PFSK-1 (cell line): ENCODE results near the gene ZFYVE21.

Experiments
- FOXP2 ChIP-seq: optimal IDR thresholded peaks from 2 replicates; pipeline ENCODE3; 2011; ENCODE audit warnings: borderline replicate concordance, control low read depth, inconsistent platforms; ENCODE audit not compliant: insufficient read depth; ENCODE audit errors: extremely low read length, extremely low read depth
- POLR2AphosphoS5 ChIP-seq: IDR thresholded peaks from 2 replicates; pipeline ENCODE4 v1.6.1; 2012; ENCODE audit warnings: low read depth, mild to moderate bottlenecking, control low read depth, low read length, moderate library complexity
- REST ChIP-seq, 2 experiments: IDR thresholded peaks; 2 replicates each; pipeline versions ENCODE4 v1.6.1 to v1.8.0; 2011 to 2012; ENCODE audit warnings: low read depth in 2 of 2, low read length in 2 of 2, control low read depth in 1 of 2, inconsistent platforms in 1 of 2, mild to moderate bottlenecking in 1 of 2, moderate library complexity in 1 of 2; ENCODE audit not compliant: insufficient read depth in 1 of 2
- SIN3A ChIP-seq: IDR thresholded peaks from 2 replicates; pipeline ENCODE4 v1.6.1; 2012; ENCODE audit warnings: mild to moderate bottlenecking, low read length, moderate library complexity, borderline replicate concordance; ENCODE audit not compliant: insufficient read depth
- TAF1 ChIP-seq: IDR thresholded peaks from 2 replicates; pipeline ENCODE4 v1.6.1; 2012; ENCODE audit warnings: low read length, control low read depth, borderline replicate concordance; ENCODE audit not compliant: insufficient read depth

The ZFYVE21 gene

GRCh38 chr14:103676881-103677675, 38.5 kb upstream of the ZFYVE21 start:
- no peak for TF ChIP-seq SIN3A
- TF ChIP-seq POLR2AphosphoS5: no peak
- TF ChIP-seq FOXP2: no peak
- no peak for TF ChIP-seq TAF1
- no peak for TF ChIP-seq REST (IDR thresholded peaks at IDR 0.05; ENCODE audit: insufficient read depth in 1 of 2, low read depth in 2 of 2, low read length in 2 of 2)

- no peak for TF ChIP-seq SIN3A
Measured at GRCh38 chr14:103679351-103679750, 36.3 kb upstream of the ZFYVE21 start.

GRCh38 chr14:103680491-103681231, 34.9 kb upstream of the ZFYVE21 start:
- no peak for TF ChIP-seq SIN3A
- no peak for TF ChIP-seq REST (IDR thresholded peaks at IDR 0.05; ENCODE audit: insufficient read depth in 1 of 2, low read depth in 2 of 2, low read length in 2 of 2)
- no peak for TF ChIP-seq FOXP2
- TF ChIP-seq TAF1: no peak
- no peak for TF ChIP-seq POLR2AphosphoS5

GRCh38 chr14:103683139-103683538, 32.5 kb upstream of the ZFYVE21 start:
- no peak for TF ChIP-seq SIN3A
- no peak for TF ChIP-seq POLR2AphosphoS5
- no peak for TF ChIP-seq REST (IDR thresholded peaks at IDR 0.05; ENCODE audit: insufficient read depth in 1 of 2, low read depth in 2 of 2, low read length in 2 of 2)
- TF ChIP-seq TAF1: no peak
- no peak for TF ChIP-seq FOXP2

GRCh38 chr14:103684471-103684870, 31.1 kb upstream of the ZFYVE21 start:
- no peak for TF ChIP-seq POLR2AphosphoS5
- TF ChIP-seq TAF1: no peak
- no peak for TF ChIP-seq REST (IDR thresholded peaks at IDR 0.05; ENCODE audit: insufficient read depth in 1 of 2, low read depth in 2 of 2, low read length in 2 of 2)
- no peak for TF ChIP-seq FOXP2
- no peak for TF ChIP-seq SIN3A
